Measurements from ENCODE around the gene FAR1. TPM values are rescaled to one million over a fixed set of nuclear protein-coding genes. Genes with fewer than 3 reads are reported as not detected.

The FAR1 gene
- total and polyA plus RNA-seq, 11 donors = 10.9 to 50.2 (median 30.7) TPM

DNA sequence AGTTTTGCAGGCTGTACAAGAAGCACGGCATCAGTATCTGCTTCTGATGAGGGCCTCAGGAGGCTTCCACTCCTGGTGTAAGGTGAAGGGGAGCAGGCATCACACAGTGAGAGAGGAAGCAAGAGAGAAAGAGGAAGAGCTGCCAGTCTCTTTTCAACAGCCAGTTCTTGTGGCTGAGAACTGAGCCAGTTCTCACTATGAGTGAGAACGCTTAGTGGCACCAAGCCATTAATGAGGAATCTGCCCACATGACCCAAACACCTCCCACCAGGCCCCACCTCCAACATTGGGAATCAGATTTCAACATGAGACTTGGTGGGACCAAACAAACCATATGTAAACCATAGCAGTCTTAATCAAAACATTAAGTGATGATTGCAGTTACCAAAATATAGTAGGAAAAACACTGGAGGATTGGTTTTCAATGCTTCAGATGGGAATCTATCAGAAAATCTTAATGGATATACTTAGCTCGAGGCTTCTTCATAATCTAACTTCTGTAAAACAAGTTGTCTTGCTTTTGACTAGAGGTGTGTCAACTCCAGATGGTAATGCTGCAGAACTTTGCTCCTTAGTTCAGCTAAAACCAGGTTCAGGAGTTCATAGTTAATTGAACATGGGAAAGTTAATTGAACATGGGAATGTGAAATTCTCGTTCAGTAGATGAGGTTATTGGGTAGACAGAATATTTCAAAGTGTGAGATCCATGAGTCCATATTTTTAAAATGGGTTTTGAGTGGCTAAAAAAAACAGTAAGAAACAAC is 12.2 kb downstream of the FAR1 start:
- no peak overlapping the region for H3K4me3 ChIP-seq
- peak in 3 of 5 donors; percentile 17 to 30 (median 25) for DNase-seq
- no peaks in the 10 kb centered on the region for H3K36me3 ChIP-seq
- intact Hi-C loops (cut with DNase I) = no loop called here
- peaks cover 0 to 90% (median 32%) of the 10 kb centered on the region in 12 donors for H3K4me1 ChIP-seq
- TF ChIP-seq, protein P1, sequence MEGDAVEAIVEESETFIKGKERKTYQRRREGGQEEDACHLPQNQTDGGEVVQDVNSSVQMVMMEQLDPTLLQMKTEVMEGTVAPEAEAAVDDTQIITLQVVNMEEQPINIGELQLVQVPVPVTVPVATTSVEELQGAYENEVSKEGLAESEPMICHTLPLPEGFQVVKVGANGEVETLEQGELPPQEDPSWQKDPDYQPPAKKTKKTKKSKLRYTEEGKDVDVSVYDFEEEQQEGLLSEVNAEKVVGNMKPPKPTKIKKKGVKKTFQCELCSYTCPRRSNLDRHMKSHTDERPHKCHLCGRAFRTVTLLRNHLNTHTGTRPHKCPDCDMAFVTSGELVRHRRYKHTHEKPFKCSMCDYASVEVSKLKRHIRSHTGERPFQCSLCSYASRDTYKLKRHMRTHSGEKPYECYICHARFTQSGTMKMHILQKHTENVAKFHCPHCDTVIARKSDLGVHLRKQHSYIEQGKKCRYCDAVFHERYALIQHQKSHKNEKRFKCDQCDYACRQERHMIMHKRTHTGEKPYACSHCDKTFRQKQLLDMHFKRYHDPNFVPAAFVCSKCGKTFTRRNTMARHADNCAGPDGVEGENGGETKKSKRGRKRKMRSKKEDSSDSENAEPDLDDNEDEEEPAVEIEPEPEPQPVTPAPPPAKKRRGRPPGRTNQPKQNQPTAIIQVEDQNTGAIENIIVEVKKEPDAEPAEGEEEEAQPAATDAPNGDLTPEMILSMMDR (IDR thresholded peaks at IDR 0.05) = no peak
- TF ChIP-seq POLR2A (IDR thresholded peaks at IDR 0.05) = no peak
- H3K27ac ChIP-seq = peak overlapping the region in 1 of 12 donors; percentile 22
- no peaks in the 10 kb centered on the region for H3K9me3 ChIP-seq
- H3K27me3 ChIP-seq = no peaks in the 10 kb centered on the region
- ATAC-seq = peak in 3 of 4 donors; percentile 66 to 73 (median 68)
- 71 to 80% (median 77%) methylated on average over 4 of the region's 4 CpGs for WGBS, 4 donors

DNA sequence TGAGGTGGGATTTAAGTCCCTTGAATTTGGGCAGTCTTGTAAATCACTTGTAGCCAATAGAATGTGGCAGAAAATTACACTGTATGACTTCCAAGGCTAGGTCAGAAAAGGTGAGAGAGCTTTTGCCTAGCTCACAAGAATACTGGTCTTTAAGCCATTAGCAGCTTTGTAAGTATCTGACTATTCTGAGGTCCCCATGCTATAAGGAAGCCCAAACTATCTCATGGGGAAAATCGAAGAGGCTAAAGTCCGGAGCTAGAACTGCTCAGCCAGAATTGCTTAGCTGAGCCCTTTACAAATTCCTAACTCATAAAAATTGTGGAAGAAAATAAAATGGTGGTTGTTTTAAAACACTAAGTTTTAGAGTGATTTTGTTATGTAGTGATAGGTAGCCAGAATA is 13.0 kb downstream of the FAR1 start:
- Histone ChIP-seq H3K36me3 (no peaks in the 10 kb centered on the region), H3K27me3 (no peaks in the 10 kb centered on the region), H3K27ac (peak overlapping the region in 1 of 12 donors; percentile 22), H3K4me1 (peaks cover 0 to 90% (median 32%) of the 10 kb centered on the region in 12 donors), H3K9me3 (no peaks in the 10 kb centered on the region), H3K4me3 (no peak overlapping the region)
- no peak for TF ChIP-seq POLR2A (IDR thresholded peaks at IDR 0.05)
- intact Hi-C loops (cut with DNase I) = no loop called here
- DNase-seq = no peak
- ATAC-seq = no peak
- WGBS, 4 donors = 86 to 97% (median 93%) methylated on average over 2 of the region's 2 CpGs

DNA sequence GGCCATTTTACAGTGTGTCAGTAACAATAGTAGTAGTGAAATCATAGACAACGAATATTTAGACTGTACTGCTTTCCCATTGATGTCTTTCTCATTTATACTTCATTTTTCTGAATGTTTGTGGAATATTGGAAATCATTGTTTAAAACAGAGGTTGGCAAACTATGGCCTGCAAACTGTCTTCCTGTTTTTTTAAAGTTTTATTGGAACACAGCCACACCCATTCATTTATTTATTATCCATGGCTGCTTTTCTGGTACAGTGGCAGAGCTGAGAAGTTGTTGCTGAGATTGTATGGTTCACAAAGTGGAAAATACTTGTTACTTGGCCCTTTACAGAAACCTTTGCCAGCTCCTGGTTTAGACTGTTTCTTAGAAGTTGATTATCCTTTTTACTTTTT is 13.7 kb downstream of the FAR1 start:
- H3K9me3 ChIP-seq = no peaks in the 10 kb centered on the region
- 62 to 74% (median 70%) methylated on average over 1 of the region's 1 CpG for WGBS, 4 donors
- DNase-seq (no peak), ATAC-seq (no peak)
- no peaks in the 10 kb centered on the region for H3K27me3 ChIP-seq
- H3K4me1 ChIP-seq = peaks cover 0 to 90% (median 31%) of the 10 kb centered on the region in 12 donors
- no peak overlapping the region for H3K4me3 ChIP-seq
- no peak for TF ChIP-seq POLR2A (IDR thresholded peaks at IDR 0.05)
- TF ChIP-seq, protein P1 (IDR thresholded peaks at IDR 0.05) = no peak
- no peak overlapping the region for H3K27ac ChIP-seq
- H3K36me3 ChIP-seq = no peaks in the 10 kb centered on the region
- intact Hi-C loops (cut with DNase I) = no loop called here

DNA sequence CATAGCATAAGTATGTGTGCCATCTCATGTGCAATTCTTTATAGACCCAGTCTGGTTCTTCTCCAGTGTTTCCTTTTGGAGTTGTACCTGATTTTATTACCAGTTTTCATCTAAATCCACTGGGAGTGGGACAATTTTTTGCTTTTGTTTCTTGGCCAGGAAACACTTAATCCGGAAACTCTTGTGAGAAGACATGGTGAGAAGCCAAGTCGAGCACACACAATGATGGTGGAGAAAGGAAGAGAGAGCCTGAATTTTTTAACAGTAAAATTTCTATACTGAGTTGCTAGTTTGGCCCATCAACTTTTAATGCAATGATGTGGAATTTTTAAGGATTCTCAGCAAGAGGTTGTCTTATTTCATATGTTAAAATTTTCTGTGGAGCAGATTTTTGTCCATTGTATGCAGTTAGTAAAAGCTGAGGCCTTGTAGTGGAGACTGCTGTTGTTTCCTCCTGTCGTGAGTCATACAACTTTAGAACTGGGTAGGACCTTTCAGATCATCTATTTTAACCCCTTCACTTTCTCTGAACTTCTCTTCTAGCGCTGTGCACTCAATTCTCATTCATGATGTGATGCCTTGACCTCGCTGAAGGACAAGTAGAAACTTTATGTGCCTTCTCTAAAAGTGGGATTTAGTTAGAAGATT is 17.1 kb downstream of the FAR1 start:
- ATAC-seq = peak in 2 of 4 donors; percentile 44 to 45

More for the DNA sequence above, 17.1 kb downstream of the FAR1 start:
- H3K4me3 ChIP-seq = no peak overlapping the region
- H3K27me3 ChIP-seq = no peaks in the 10 kb centered on the region
- H3K9me3 ChIP-seq = no peaks in the 10 kb centered on the region
- H3K36me3 ChIP-seq = no peaks in the 10 kb centered on the region
- peaks cover 0 to 65% (median 28%) of the 10 kb centered on the region in 12 donors for H3K4me1 ChIP-seq
- DNase-seq = no peak
- intact Hi-C loops (cut with DNase I) = no loop called here
- 47 to 64% (median 48%) methylated on average over 5 of the region's 5 CpGs for WGBS, 4 donors
- TF ChIP-seq, protein P1 (IDR thresholded peaks at IDR 0.05) = no peak
- TF ChIP-seq POLR2A (IDR thresholded peaks at IDR 0.05) = no peak
- H3K27ac ChIP-seq = peak overlapping the region in 5 of 12 donors; percentile 3 to 37 (median 22)
